Heart right ventricle (tissue), 16 donors: ENCODE measurements around the gene HPCAL1. TPM values are rescaled to one million over a fixed set of nuclear protein-coding genes. Genes with fewer than 3 reads are reported as not detected.
"Not testable (repeated sequence)": the region's sequence is repeated elsewhere in the genome, so short reads cannot be mapped to it uniquely, and the experiment has no call there.

ENCODE experiments used
- ATAC-seq, 8 donors: fragments of 200-7000 bp; cut with Tn5 transposase; one replicate each; pipeline ENCODE4 v1.9.1; 2020; ENCODE audit warnings: mild to moderate bottlenecking in 8 of 8, moderate library complexity in 8 of 8, moderate number of reproducible peaks in 1 of 8
- DNase-seq, 2 donors: peaks; one replicate each; pipeline ENCODE4 v3.0.0-alpha.2; 2020
- H3K27ac ChIP-seq, 10 donors: fragments of 200-600 bp; sonication (generic) in 2 of 10; one replicate each; pipeline versions ENCODE4 v1.5.0 to v1.8.0; 2020 to 2022; ENCODE audit warnings: mild to moderate bottlenecking in 3 of 10
- H3K27me3 ChIP-seq, 7 donors: fragments of 200-600 bp; one replicate each; pipeline ENCODE4 v1.8.0; 2021 to 2022; ENCODE audit warnings: mild to moderate bottlenecking in 2 of 7
- H3K36me3 ChIP-seq, 9 donors: fragments of 200-600 bp; sonication (generic) in 1 of 9; one replicate each; pipeline versions ENCODE4 v1.5.0 to v1.8.0; 2020 to 2022; ENCODE audit warnings: mild to moderate bottlenecking in 2 of 9
- H3K4me1 ChIP-seq, 9 donors: fragments of 200-600 bp; sonication (generic) in 1 of 9; one replicate each; pipeline versions ENCODE4 v1.5.0 to v1.8.0; 2020 to 2022; ENCODE audit warnings: mild to moderate bottlenecking in 4 of 9
- H3K4me3 ChIP-seq, 10 donors: fragments of 200-600 bp; sonication (generic) in 2 of 10; one replicate each; pipeline versions ENCODE4 v1.5.0 to v1.8.0; 2020 to 2022; ENCODE audit warnings: mild to moderate bottlenecking in 7 of 10, moderate library complexity in 2 of 10
- H3K9me3 ChIP-seq, 11 donors: fragments of 200-600 bp in 10 of 11; sonication (generic) in 2 of 11; one replicate each; pipeline versions ENCODE4 v1.5.0 to v1.8.0; 2013 to 2022; ENCODE audit warnings: mild to moderate bottlenecking in 2 of 11, control low read depth in 1 of 11, moderate library complexity in 1 of 11
- WGBS, 2 donors: extraction: QIAGEN DNeasy Blood & Tissue Kit; methylation state at CpG; one replicate each; pipeline ENCODE4 v1.1.7; 2013; ENCODE audit warnings: inconsistent platforms in 1 of 2; 5-methylcytosine and 5-hydroxymethylcytosine counted together
- intact Hi-C, 10 donors: fragments of 100-400 bp; cut with DNase I; formaldehyde crosslinking; loops; one replicate each; pipeline versions ENCODE4 v1.11.1 to v1.14.2; 2022
- polyA plus RNA-seq, 2 donors: library from polyadenylated mRNA; stranded (reverse); fragments of 200-250 nt; gene quantifications; one replicate each; pipeline ENCODE4 v1.2.3, GENCODE V29; 2013
- total RNA-seq, 10 donors: library from RNA; stranded (reverse); fragmentation: NEBNext Ultra II Directional in 3 of 10; extraction: Animal tissue kit (Norgen Biotek cat#: 25700) in 3 of 10; gene quantifications; one replicate each; pipeline versions ENCODE4 v1.2.1 to v1.2.4, GENCODE V29; 2021 to 2023
- TF ChIP-seq, protein P1 (sequence below), 9 donors: fragments of 200-600 bp; sonication (generic) in 2 of 9; IDR thresholded peaks; one replicate each; pipeline versions ENCODE4 v1.5.0 to v1.8.0; 2021 to 2022; ENCODE audit warnings: antibody characterized with exemption in 9 of 9, mild to moderate bottlenecking in 5 of 9, moderate library complexity in 1 of 9
- donor health status: Arrhythmogenic right ventricular cardiomyopathy.
- donor health status: ischemic (EF 13 %, LVEDD 7.1; RV severe dilation, severe dysfunction).
- donor health status: healthy with polysubstance abuse.
- donor health status: DM: no; HTN: yes; CAD: no.
- donor health status: DM: no; HTN: no; CAD: no.
- donor health status: ischemic (EF 25% LVEDD 6.9; RV normal size, moderate dysfunction).
- donor health status: ischemic (EF 25% LVEDD 5.7; RV mildly dilated, moderate dysfunction).
- donor health status: healthy.
- donor health status: DM: yes; HTN: yes; CAD: no.
- donor health status: Ischemic cardiomyopathy.
- donor health status: ischemic (EF 35%, LVEDD 5.7; RV mildly dilated, moderate dysfunction).
- donor health status: nonischemic (EF 11% LVEDD 7.7; RV severe dilation, severe dysfunction).
- donor health status: DM: yes; HTN: yes; CAD: no.
- donor health status: PGD.
- donor health status: ischemic (EF 29% LVEDD 5.4; RV normal size, mild dysfunction).
- donor health status: nonischemic (EF 23%, LVEDD 6.1; RV moderate dilation, normal function).

Gene HPCAL1
- total and polyA plus RNA-seq, 12 donors = 15.8 to 49.2 (median 27.5) TPM

DNA sequence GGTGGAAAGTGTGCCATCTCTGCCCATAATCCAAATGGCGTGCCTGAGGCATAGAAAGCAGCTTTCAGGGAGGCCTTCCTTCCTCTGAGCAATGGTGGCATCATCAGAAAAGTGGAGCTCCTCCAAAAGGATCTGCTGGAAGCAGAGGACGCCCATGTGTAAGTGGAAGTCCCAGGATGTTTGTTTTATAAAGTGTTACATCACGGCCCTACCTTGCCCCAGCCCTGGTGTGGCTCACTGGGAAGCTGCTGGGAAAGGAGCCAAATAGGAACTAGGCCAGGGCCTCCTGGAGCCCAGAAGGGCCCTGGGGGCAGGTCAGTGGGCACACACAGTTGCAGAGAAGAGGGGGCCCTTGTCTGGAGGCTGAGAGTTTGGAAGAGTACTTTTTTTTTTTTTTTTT is 149.6 kb downstream of the HPCAL1 start:
- no peak overlapping the region for H3K4me3 ChIP-seq
- intact Hi-C loops = loop anchor here in 1 of 10 donors (5.0 kb wide), 1 partner anchor 195 kb away; no protein-coding TSS in a partner anchor
- no peaks in the 10 kb centered on the region for H3K36me3 ChIP-seq
- H3K27ac ChIP-seq = no peak overlapping the region
- TF ChIP-seq, protein P1, sequence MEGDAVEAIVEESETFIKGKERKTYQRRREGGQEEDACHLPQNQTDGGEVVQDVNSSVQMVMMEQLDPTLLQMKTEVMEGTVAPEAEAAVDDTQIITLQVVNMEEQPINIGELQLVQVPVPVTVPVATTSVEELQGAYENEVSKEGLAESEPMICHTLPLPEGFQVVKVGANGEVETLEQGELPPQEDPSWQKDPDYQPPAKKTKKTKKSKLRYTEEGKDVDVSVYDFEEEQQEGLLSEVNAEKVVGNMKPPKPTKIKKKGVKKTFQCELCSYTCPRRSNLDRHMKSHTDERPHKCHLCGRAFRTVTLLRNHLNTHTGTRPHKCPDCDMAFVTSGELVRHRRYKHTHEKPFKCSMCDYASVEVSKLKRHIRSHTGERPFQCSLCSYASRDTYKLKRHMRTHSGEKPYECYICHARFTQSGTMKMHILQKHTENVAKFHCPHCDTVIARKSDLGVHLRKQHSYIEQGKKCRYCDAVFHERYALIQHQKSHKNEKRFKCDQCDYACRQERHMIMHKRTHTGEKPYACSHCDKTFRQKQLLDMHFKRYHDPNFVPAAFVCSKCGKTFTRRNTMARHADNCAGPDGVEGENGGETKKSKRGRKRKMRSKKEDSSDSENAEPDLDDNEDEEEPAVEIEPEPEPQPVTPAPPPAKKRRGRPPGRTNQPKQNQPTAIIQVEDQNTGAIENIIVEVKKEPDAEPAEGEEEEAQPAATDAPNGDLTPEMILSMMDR (IDR thresholded peaks at IDR 0.05) = no peak
- H3K27me3 ChIP-seq = no peaks in the 10 kb centered on the region
- H3K9me3 ChIP-seq = no peaks in the 10 kb centered on the region
- DNase-seq = no peak
- 56 to 73% methylated on average over 3 of the region's 3 CpGs for WGBS, 2 donors
- no peak for ATAC-seq
- peaks cover 8 to 45% (median 20%) of the 10 kb centered on the region in 9 donors for H3K4me1 ChIP-seq

DNA sequence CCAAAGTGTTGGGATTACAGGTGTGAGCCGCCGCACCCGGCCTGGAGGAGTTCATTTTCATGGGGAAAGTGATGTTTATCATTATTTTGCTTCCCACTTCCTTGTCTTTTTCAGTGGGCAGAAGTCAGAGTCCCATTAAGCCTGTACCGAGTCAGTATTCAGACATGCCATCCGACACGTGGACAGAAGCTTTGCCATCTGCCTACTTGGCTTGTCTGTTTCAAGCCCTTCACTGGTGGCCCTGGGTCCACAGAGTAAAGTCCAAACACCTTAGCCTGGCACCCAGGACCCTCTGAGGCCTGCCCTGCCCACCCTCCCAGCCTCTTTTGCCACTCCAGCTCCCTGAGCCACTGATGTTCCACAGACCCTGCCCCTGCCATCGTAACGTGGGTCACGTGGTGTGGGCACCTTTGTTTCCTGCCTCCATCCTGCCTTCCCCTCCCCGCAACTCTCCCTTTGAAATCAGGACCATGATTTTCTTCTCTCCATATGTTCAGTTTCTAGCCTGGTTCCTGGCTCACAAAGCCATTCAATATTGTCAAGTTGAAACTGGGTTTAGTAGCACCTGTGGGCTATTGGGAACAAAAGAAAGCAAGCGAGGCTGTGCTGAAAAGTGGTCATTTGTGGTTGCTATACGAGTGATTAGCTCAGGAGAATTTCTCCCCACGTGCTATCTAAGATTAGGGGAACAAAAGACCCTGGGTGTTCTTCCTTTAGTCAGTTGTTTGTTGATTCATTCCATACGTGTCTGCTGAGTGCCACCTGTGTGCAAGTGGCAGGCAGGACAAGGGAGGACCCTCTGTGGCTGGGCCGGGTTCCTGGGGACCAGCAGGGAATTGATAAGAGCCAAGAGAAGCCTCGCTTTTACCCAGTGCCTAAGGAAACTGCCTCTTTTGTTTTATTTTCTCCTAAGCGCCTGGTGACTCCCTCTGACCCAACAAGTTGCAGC is 150.5 kb downstream of the HPCAL1 start:
- Histone ChIP-seq H3K9me3 (no peaks in the 10 kb centered on the region), H3K4me3 (no peak overlapping the region), H3K36me3 (no peaks in the 10 kb centered on the region), H3K4me1 (peaks cover 6 to 47% (median 21%) of the 10 kb centered on the region in 9 donors), H3K27ac (peak overlapping the region in 1 of 10 donors; percentile 64), H3K27me3 (no peaks in the 10 kb centered on the region)
- no peak for DNase-seq
- TF ChIP-seq, protein P1 (IDR thresholded peaks at IDR 0.05) = no peak
- intact Hi-C loops = loop anchor here in 1 of 10 donors (5.0 kb wide), 1 partner anchor 194 kb away; no protein-coding TSS in a partner anchor
- ATAC-seq = no peak
- WGBS, 2 donors = 85 to 93% methylated on average over 17 of the region's 17 CpGs

DNA sequence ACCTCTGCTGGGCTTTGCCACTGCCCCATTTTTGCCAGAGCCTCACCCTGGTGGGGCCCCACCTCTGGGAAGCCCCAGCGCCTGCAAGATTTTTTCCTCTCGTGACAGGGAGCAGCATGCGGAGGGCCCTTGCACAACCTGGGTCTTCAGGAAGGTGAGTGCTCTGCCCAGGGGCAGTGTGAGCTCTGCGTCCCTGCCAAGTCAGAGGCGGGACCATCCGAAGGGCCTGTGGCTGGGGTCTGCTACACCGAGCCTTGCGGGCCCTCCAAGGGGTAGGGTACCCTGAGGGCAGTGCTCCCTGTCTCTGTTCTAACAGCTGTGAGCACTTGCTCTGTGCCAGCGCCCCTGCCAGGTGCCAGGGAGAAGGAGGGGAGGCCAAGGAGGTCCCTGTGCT is 151.2 kb downstream of the HPCAL1 start:
- intact Hi-C loops = loop anchor here in 1 of 10 donors (5.0 kb wide), 1 partner anchor 193 kb away; no protein-coding TSS in a partner anchor
- Histone ChIP-seq H3K4me1 (peaks cover 6 to 45% (median 21%) of the 10 kb centered on the region in 9 donors), H3K9me3 (no peaks in the 10 kb centered on the region), H3K36me3 (no peaks in the 10 kb centered on the region), H3K4me3 (no peak overlapping the region), H3K27ac (peak overlapping the region in 4 of 10 donors; percentile 44 to 64 (median 61)), H3K27me3 (no peaks in the 10 kb centered on the region)
- ATAC-seq (peak in 4 of 8 donors; percentile 2 to 14 (median 4)), DNase-seq (no peak)
- WGBS, 2 donors = 93 to 94% methylated on average over 9 of the region's 9 CpGs
- TF ChIP-seq, protein P1 (IDR thresholded peaks at IDR 0.05) = no peak

DNA sequence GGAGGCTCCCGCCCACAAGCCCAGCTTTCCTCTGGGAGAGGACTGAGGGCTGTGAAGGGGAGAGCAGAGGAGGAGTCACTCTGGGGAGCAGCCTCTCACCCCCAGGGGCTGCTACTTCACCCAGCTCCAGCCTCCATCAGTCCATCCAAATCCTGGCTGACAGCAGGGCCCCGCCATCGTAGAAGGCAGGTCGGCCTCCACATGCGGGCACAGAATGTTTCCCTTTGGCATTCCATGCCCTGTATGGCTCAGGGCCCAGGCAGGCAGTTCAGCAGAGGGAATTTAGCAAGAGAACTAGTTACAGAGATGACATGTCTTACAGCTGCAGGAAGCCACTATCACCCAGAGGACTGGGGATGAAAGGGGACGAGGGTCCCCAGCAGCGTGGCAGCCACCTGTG is 151.8 kb downstream of the HPCAL1 start:
- intact Hi-C loops = loop anchor here in 1 of 10 donors (5.0 kb wide), 1 partner anchor 193 kb away; no protein-coding TSS in a partner anchor
- ATAC-seq (peak; percentile 21 to 88 (median 66)), DNase-seq (peak; percentile 31 to 51)
- no peaks in the 10 kb centered on the region for H3K9me3 ChIP-seq
- H3K27me3 ChIP-seq = no peaks in the 10 kb centered on the region
- H3K27ac ChIP-seq = peak overlapping the region in 7 of 10 donors; percentile 8 to 64 (median 44)
- no peaks in the 10 kb centered on the region for H3K36me3 ChIP-seq
- H3K4me1 ChIP-seq = peaks cover 3 to 39% (median 17%) of the 10 kb centered on the region in 9 donors
- TF ChIP-seq, protein P1 (IDR thresholded peaks at IDR 0.05) = no peak
- WGBS, 2 donors = 70 to 74% methylated on average over 7 of the region's 7 CpGs
- no peak overlapping the region for H3K4me3 ChIP-seq

- intact Hi-C loops = loop anchor here in 1 of 10 donors (5.0 kb wide), 1 partner anchor 200 kb away; no protein-coding TSS in a partner anchor
- H3K4me3 ChIP-seq, DNase-seq, H3K27ac ChIP-seq, H3K36me3 ChIP-seq, ATAC-seq, H3K9me3 ChIP-seq, H3K27me3 ChIP-seq: not testable (repeated sequence)
- H3K4me1 ChIP-seq = peaks cover 0 to 26% (median 11%) of the 10 kb centered on the region in 9 donors
- 88 to 93% methylated on average over 3 of the region's 3 CpGs for WGBS, 2 donors
Measured at GRCh38 chr2:10457195-10457594, 154.5 kb downstream of the HPCAL1 start.
